HepG2 (cell line): ENCODE results near the gene GOT2. TPM values are rescaled to one million over a fixed set of nuclear protein-coding genes. Genes with fewer than 3 reads are reported as not detected.

Source experiments
- BCL6 ChIP-seq: IDR thresholded peaks from 2 replicates; pipeline ENCODE4 v1.6.1; 2016; ENCODE audit warnings: missing genetic modification reagents, missing compliant biosample characterization
- CBX2 ChIP-seq, 2 experiments: fragments of 200-600 bp in 1 of 2; sonication (generic); formaldehyde crosslinking in 1 of 2; IDR thresholded peaks; 2 replicates each; pipeline versions ENCODE4 v1.7.0 to v1.8.1; 2018 to 2022; ENCODE audit warnings: low read depth in 2 of 2, low read length in 1 of 2, mild to moderate bottlenecking in 1 of 2, missing genetic modification reagents in 1 of 2
- CERS6 ChIP-seq: sonication (generic); formaldehyde crosslinking; IDR thresholded peaks from 2 replicates; pipeline ENCODE4 v1.5.0; 2020; ENCODE audit warnings: missing genetic modification reagents
- FOXP1 ChIP-seq, 2 experiments: fragments of 450-650 bp in 1 of 2; IDR thresholded peaks; 2 replicates each; pipeline ENCODE4 v1.6.1; 2017 to 2018; ENCODE audit warnings: antibody characterized with exemption in 1 of 2
- HIC2 ChIP-seq: sonication (generic); formaldehyde crosslinking; IDR thresholded peaks from 2 replicates; pipeline ENCODE4 v1.9.0; 2022; ENCODE audit warnings: low read depth, missing genetic modification reagents
- JDP2 ChIP-seq: sonication (generic); formaldehyde crosslinking; IDR thresholded peaks from 2 replicates; pipeline ENCODE4 v1.8.1; 2022; ENCODE audit warnings: missing genetic modification reagents, borderline replicate concordance
- MBNL3 ChIP-seq: fragments of 250-450 bp; sonication (Bioruptor Pico); conservative IDR thresholded peaks from 2 replicates; pipeline ENCODE4 v1.8.0; 2022; ENCODE audit warnings: mild to moderate bottlenecking, inconsistent platforms
- MXD1 ChIP-seq: sonication (generic); formaldehyde crosslinking; IDR thresholded peaks from 2 replicates; pipeline ENCODE4 v1.4.0; 2020; ENCODE audit warnings: mild to moderate bottlenecking, missing genetic modification reagents
- POGK ChIP-seq: sonication (generic); formaldehyde crosslinking; conservative IDR thresholded peaks from 2 replicates; pipeline ENCODE4 v1.8.0; 2022; ENCODE audit warnings: mild to moderate bottlenecking, moderate library complexity, missing genetic modification reagents
- PRPF4 ChIP-seq: fragments of 200-400 bp; formaldehyde crosslinking; IDR thresholded peaks from 2 replicates; pipeline ENCODE4 v1.6.1; 2016; ENCODE audit warnings: low read length, low read depth; ENCODE audit not compliant: poor library complexity, severe bottlenecking
- SMAD3 ChIP-seq: sonication (generic); formaldehyde crosslinking; IDR thresholded peaks from 2 replicates; pipeline ENCODE4 v1.4.0; 2020; ENCODE audit warnings: missing genetic modification reagents
- SOX5 ChIP-seq: IDR thresholded peaks from 2 replicates; pipeline ENCODE4 v1.6.1; 2016; ENCODE audit warnings: borderline replicate concordance
- ZBTB43 ChIP-seq: sonication (generic); formaldehyde crosslinking; conservative IDR thresholded peaks from 2 replicates; pipeline ENCODE4 v1.4.0; 2020; ENCODE audit warnings: missing genetic modification reagents
- ZFP90 ChIP-seq: sonication (generic); formaldehyde crosslinking; IDR thresholded peaks from 2 replicates; pipeline ENCODE4 v1.8.0; 2022; ENCODE audit warnings: missing genetic modification reagents, mild to moderate bottlenecking, inconsistent platforms, borderline replicate concordance
- ZNF275 ChIP-seq: sonication (generic); formaldehyde crosslinking; IDR thresholded peaks from 2 replicates; pipeline ENCODE4 v1.8.0; 2022; ENCODE audit warnings: missing genetic modification reagents, mild to moderate bottlenecking, inconsistent platforms, borderline replicate concordance
- ZNF510 ChIP-seq: sonication (generic); formaldehyde crosslinking; IDR thresholded peaks from 2 replicates; pipeline ENCODE4 v1.4.0; 2020; ENCODE audit warnings: low read depth, mild to moderate bottlenecking, missing genetic modification reagents
- ZNF557 ChIP-seq: sonication (generic); formaldehyde crosslinking; IDR thresholded peaks from 2 replicates; pipeline ENCODE4 v1.4.0; 2020; ENCODE audit warnings: missing genetic modification reagents
- ZNF589 ChIP-seq: sonication (generic); formaldehyde crosslinking; conservative IDR thresholded peaks from 2 replicates; pipeline ENCODE4 v1.8.0; 2022; ENCODE audit warnings: mild to moderate bottlenecking, moderate library complexity, missing genetic modification reagents
- ZNF615 ChIP-seq: sonication (generic); formaldehyde crosslinking; IDR thresholded peaks from 2 replicates; pipeline ENCODE4 v1.5.0; 2020; ENCODE audit warnings: mild to moderate bottlenecking, missing genetic modification reagents, borderline replicate concordance
- ZNF839 ChIP-seq: sonication (generic); formaldehyde crosslinking; IDR thresholded peaks from 2 replicates; pipeline ENCODE4 v1.4.0; 2020; ENCODE audit warnings: missing genetic modification reagents, mild to moderate bottlenecking, borderline replicate concordance
- polyA plus RNA-seq, 8 experiments: library from polyadenylated mRNA; depleted of rRNA in 3 of 8; stranded (reverse) in 7 of 8; unstranded in 1 of 8; fragments of >200 nt; fragmentation: Illumina TruSeq in 4 of 8; extraction: Trizol in 4 of 8; gene quantifications; 2 replicates each; pipeline versions ENCODE4 v1.2.1 to v1.2.3, GENCODE V29; 2011 to 2016; ENCODE audit warnings: low read depth in 4 of 8, missing spikeins in 1 of 8, mixed read lengths in 1 of 8; ENCODE audit not compliant: insufficient read depth in 1 of 8
- total RNA-seq, 5 experiments: library from RNA; depleted of rRNA; stranded (reverse); fragments of >200 nt; fragmentation: Illumina TruSeq; extraction: Trizol; gene quantifications; 2 replicates each; pipeline ENCODE4 v1.2.3, GENCODE V29; 2016; ENCODE audit warnings: low read depth in 1 of 5

GOT2 gene
- total and polyA plus RNA-seq, 2 of the 13 experiments (the other 11 are each of a cell fraction or from before 2014, with no cell fraction given) = 32.6 to 121 TPM

- TF ChIP-seq ZNF615 (peak; percentile 93; the same call in 1 of the 2 replicates), FOXP1 (IDR thresholded peaks at IDR 0.05) (no peak), FOXP1 (CRISPR knock-in tag; IDR thresholded peaks at IDR 0.05) (no peak), HIC2 (peak; percentile 80), ZNF589 (CRISPR knock-in tag) (peak; percentile 86), CBX2 (IDR thresholded peaks at IDR 0.05; ENCODE audit: low read depth, low read length) (no peak), CBX2 (CRISPR knock-in tag; IDR thresholded peaks at IDR 0.05; ENCODE audit: low read depth) (0 out of 2 replicates have a peak, but pooled peaks have one; percentile 29), CERS6 (peak; percentile 80; the same call in 1 of the 2 replicates), MBNL3 (CRISPR knock-in tag) (no peak), ZNF839 (CRISPR knock-in tag) (no peak; the same call in 1 of the 2 replicates), JDP2 (CRISPR knock-in tag) (peak; percentile 39; the same call in 1 of the 2 replicates), ZBTB43 (peak; percentile 63), PRPF4 (no peak), SOX5 (peak; percentile 66), ZFP90 (peak; percentile 95), ZNF510 (0 out of 2 replicates have a peak, but pooled peaks have one; percentile 64), ZNF275 (CRISPR knock-in tag) (peak; percentile 75; the same call in 1 of the 2 replicates), POGK (CRISPR knock-in tag) (peak; percentile 98), MXD1 (CRISPR knock-in tag) (peak; percentile 93), ZNF557 (CRISPR knock-in tag) (peak; percentile 92; the same call in 1 of the 2 replicates), SMAD3 (CRISPR knock-in tag) (peak; percentile 87), BCL6 (CRISPR knock-in tag) (peak; percentile 75)
Observed at GRCh38 chr16:58733671-58734458, at the start of gene GOT2 (continued).
